ENCODE data around the gene BRINP1. TPM values are rescaled to one million over a fixed set of nuclear protein-coding genes. Genes with fewer than 3 reads are reported as not detected.

The BRINP1 gene
- total and polyA plus RNA-seq, 2 donors (not counting 1 experiment from before 2014, with no cell fraction given) = 0.06 to 0.33 TPM

GRCh38 chr9:119304555-119304954, 64.7 kb downstream of the BRINP1 start:
- no peak overlapping the region for H3K4me3 ChIP-seq (replicated peaks in 1 of 4; ENCODE audit: control extremely low read depth in 1 of 4, insufficient read depth in 1 of 4, low read depth in 3 of 4, low read length in 4 of 4)
- no peak for TF ChIP-seq CTCF (conservative IDR thresholded peaks at IDR 0.05 in 1 of 2, IDR thresholded peaks at IDR 0.05 in 1 of 2; ENCODE audit: low read depth in 1 of 2, low read length in 2 of 2)
- no peak for TF ChIP-seq EZH2 (IDR thresholded peaks at IDR 0.05; ENCODE audit: low read length, missing control alignments)
- no peak overlapping the region for H3K9ac ChIP-seq (ENCODE audit: insufficient read depth, low read length)
- H4K20me1 ChIP-seq (ENCODE audit: control insufficient read depth, extremely low read depth, insufficient read depth, low read length) = no peaks in the 10 kb centered on the region
- no peak for DNase-seq (ENCODE audit: low read depth in 2 of 2)
- H3K9me3 ChIP-seq (ENCODE audit: control insufficient read depth, insufficient read depth, low read depth, low read length) = no peaks in the 10 kb centered on the region
- H2AFZ ChIP-seq (ENCODE audit: low read length) = no peak overlapping the region
- H3K79me2 ChIP-seq (ENCODE audit: control insufficient read depth, insufficient read depth, low read length) = no peaks in the 10 kb centered on the region
- no peak overlapping the region for H3K4me2 ChIP-seq (ENCODE audit: extremely low read depth, insufficient read depth, low read length)
- no peaks in the 10 kb centered on the region for H3K36me3 ChIP-seq (ENCODE audit: control insufficient read depth, insufficient read depth, low read length)
- H3K4me1 ChIP-seq (ENCODE audit: control insufficient read depth, extremely low read depth, insufficient read depth, low read length) = no peaks in the 10 kb centered on the region
- H3K27me3 ChIP-seq (ENCODE audit: control insufficient read depth, insufficient read depth, low read length) = no peaks in the 10 kb centered on the region
- H3K27ac ChIP-seq (ENCODE audit: insufficient read depth, low read length) = no peak overlapping the region

GRCh38 chr9:119302988-119303698, 66.1 kb downstream of the BRINP1 start:
- Histone ChIP-seq H3K36me3 (ENCODE audit: control insufficient read depth, insufficient read depth, low read length) (no peaks in the 10 kb centered on the region), H3K27me3 (ENCODE audit: control insufficient read depth, insufficient read depth, low read length) (no peaks in the 10 kb centered on the region), H3K9me3 (ENCODE audit: control insufficient read depth, insufficient read depth, low read depth, low read length) (no peaks in the 10 kb centered on the region), H3K4me2 (ENCODE audit: extremely low read depth, insufficient read depth, low read length) (no peak overlapping the region), H3K4me1 (ENCODE audit: control insufficient read depth, extremely low read depth, insufficient read depth, low read length) (no peaks in the 10 kb centered on the region), H4K20me1 (ENCODE audit: control insufficient read depth, extremely low read depth, insufficient read depth, low read length) (no peaks in the 10 kb centered on the region), H3K9ac (ENCODE audit: insufficient read depth, low read length) (no peak overlapping the region), H3K27ac (ENCODE audit: insufficient read depth, low read length) (no peak overlapping the region), H3K4me3 (replicated peaks in 1 of 4; ENCODE audit: control extremely low read depth in 1 of 4, insufficient read depth in 1 of 4, low read depth in 3 of 4, low read length in 4 of 4) (no peak overlapping the region), H2AFZ (ENCODE audit: low read length) (no peak overlapping the region), H3K79me2 (ENCODE audit: control insufficient read depth, insufficient read depth, low read length) (no peaks in the 10 kb centered on the region)
- DNase-seq (ENCODE audit: low read depth in 2 of 2) = no peak
- no peak for TF ChIP-seq CTCF (conservative IDR thresholded peaks at IDR 0.05 in 1 of 2, IDR thresholded peaks at IDR 0.05 in 1 of 2; ENCODE audit: low read depth in 1 of 2, low read length in 2 of 2)
- no peak for TF ChIP-seq EZH2 (IDR thresholded peaks at IDR 0.05; ENCODE audit: low read length, missing control alignments)

GRCh38 chr9:119298076-119298853, 71.0 kb downstream of the BRINP1 start:
- TF ChIP-seq EZH2 (IDR thresholded peaks at IDR 0.05; ENCODE audit: low read length, missing control alignments) (no peak), CTCF (conservative IDR thresholded peaks at IDR 0.05 in 1 of 2, IDR thresholded peaks at IDR 0.05 in 1 of 2; ENCODE audit: low read depth in 1 of 2, low read length in 2 of 2) (no peak)
- H4K20me1 ChIP-seq (ENCODE audit: control insufficient read depth, extremely low read depth, insufficient read depth, low read length) = no peaks in the 10 kb centered on the region
- H3K36me3 ChIP-seq (ENCODE audit: control insufficient read depth, insufficient read depth, low read length) = no peaks in the 10 kb centered on the region
- no peaks in the 10 kb centered on the region for H3K4me1 ChIP-seq (ENCODE audit: control insufficient read depth, extremely low read depth, insufficient read depth, low read length)
- no peaks in the 10 kb centered on the region for H3K27me3 ChIP-seq (ENCODE audit: control insufficient read depth, insufficient read depth, low read length)
- H2AFZ ChIP-seq (ENCODE audit: low read length) = no peak overlapping the region
- no peak overlapping the region for H3K4me3 ChIP-seq (replicated peaks in 1 of 4; ENCODE audit: control extremely low read depth in 1 of 4, insufficient read depth in 1 of 4, low read depth in 3 of 4, low read length in 4 of 4)
- H3K27ac ChIP-seq (ENCODE audit: insufficient read depth, low read length) = no peak overlapping the region
- H3K9me3 ChIP-seq (ENCODE audit: control insufficient read depth, insufficient read depth, low read depth, low read length) = no peaks in the 10 kb centered on the region
- DNase-seq (ENCODE audit: low read depth in 2 of 2) = no peak
- no peak overlapping the region for H3K4me2 ChIP-seq (ENCODE audit: extremely low read depth, insufficient read depth, low read length)
- H3K79me2 ChIP-seq (ENCODE audit: control insufficient read depth, insufficient read depth, low read length) = no peaks in the 10 kb centered on the region
- no peak overlapping the region for H3K9ac ChIP-seq (ENCODE audit: insufficient read depth, low read length)

Data from fibroblast of lung (primary cell).